ENCODE measurements around the gene CLSTN2. TPM values are rescaled to one million over a fixed set of nuclear protein-coding genes. Genes with fewer than 3 reads are reported as not detected.

Gene CLSTN2
- total and polyA plus RNA-seq, 2 of the 4 experiments (the other 2 are of a cell fraction) = under 0.01 to 0.07 TPM

- H4K91ac ChIP-seq (ENCODE audit: insufficient read depth, low read depth, low read length) = no peak overlapping the region
- H2BK5ac ChIP-seq (ENCODE audit: low read depth, low read length, poor library complexity, severe bottlenecking) = no peak overlapping the region
- BruUV-seq (replicated peaks) = no TSS peak
- H3K14ac ChIP-seq (replicated peaks; ENCODE audit: low read depth, low read length) = no peak overlapping the region
- in situ Hi-C loops (cut with MboI; ENCODE audit: low sequenced_read_pairs) (no loop called here), dilution Hi-C loops (cut with HindIII; ENCODE audit: low sequenced_read_pairs, unreplicated experiment) (no loop called here), intact Hi-C loops (cut with micrococcal nuclease) (no loop called here)
- H3K9ac ChIP-seq (ENCODE audit: low read depth, low read length) = no peak overlapping the region
- no peak overlapping the region for H4K5ac ChIP-seq (ENCODE audit: low read depth, low read length)
- no peak overlapping the region for H2BK15ac ChIP-seq (ENCODE audit: low read depth, low read length)
- no peak overlapping the region for H3K4ac ChIP-seq (ENCODE audit: low read depth, low read length)
- no peaks in the 10 kb centered on the region for H3K36me3 ChIP-seq (ENCODE audit: control insufficient read depth, insufficient read depth, low read length)
- no peaks in the 10 kb centered on the region for H3K27me3 ChIP-seq (ENCODE audit: control insufficient read depth, insufficient read depth, low read length)
- H3K79me1 ChIP-seq (ENCODE audit: low read depth in 1 of 2, low read length in 2 of 2) = no peaks in the 10 kb centered on the region
- no peaks in the 10 kb centered on the region; the same call in 1 of the 2 replicates for H3K9me3 ChIP-seq (ENCODE audit: control insufficient read depth, insufficient read depth, low read length)
- no peak overlapping the region for H2AFZ ChIP-seq (replicated peaks; ENCODE audit: low read length, poor library complexity)
- H3K18ac ChIP-seq (ENCODE audit: low read depth, low read length) = no peak overlapping the region
- no peak overlapping the region for H3K23ac ChIP-seq (ENCODE audit: low read depth, low read length)
- H3K56ac ChIP-seq (ENCODE audit: extremely low read depth, insufficient read depth, low read length) = no peak overlapping the region
- no peaks in the 10 kb centered on the region for H3K4me1 ChIP-seq (ENCODE audit: control insufficient read depth, insufficient read depth, low read length)
- H2BK20ac ChIP-seq (ENCODE audit: low read depth, low read length) = no peak overlapping the region
- H4K20me1 ChIP-seq (ENCODE audit: insufficient read depth, low read length) = no peaks in the 10 kb centered on the region
- H2BK120ac ChIP-seq (ENCODE audit: low read depth, low read length) = no peak overlapping the region
- ChIA-PET CTCF (no interaction called here), POLR2A (ENCODE audit: unreplicated experiment) (no interaction called here)
- H3K4me2 ChIP-seq (ENCODE audit: low read depth, low read length) = no peak overlapping the region
- no peak overlapping the region for H4K8ac ChIP-seq (ENCODE audit: low read depth in 2 of 2, low read length in 2 of 2)
- H2AK9ac ChIP-seq (replicated peaks; ENCODE audit: low read depth, low read length, poor library complexity) = no peak overlapping the region
- no peak overlapping the region for H2AK5ac ChIP-seq (ENCODE audit: low read depth, low read length)
- TF ChIP-seq MAFK (IDR thresholded peaks at IDR 0.05; ENCODE audit: low read depth, low read length) (no peak), USF2 (IDR thresholded peaks at IDR 0.05; ENCODE audit: low read depth, low read length) (no peak), MXI1 (IDR thresholded peaks at IDR 0.05; ENCODE audit: borderline replicate concordance, low read depth, low read length) (no peak), RFX5 (IDR thresholded peaks at IDR 0.05; ENCODE audit: low read depth, low read length) (no peak), ELK1 (IDR thresholded peaks at IDR 0.05; ENCODE audit: borderline replicate concordance, low read depth, low read length) (no peak), RAD21 (IDR thresholded peaks at IDR 0.05; ENCODE audit: low read length) (no peak), BHLHE40 (IDR thresholded peaks at IDR 0.05; ENCODE audit: low read depth, low read length) (no peak), FOS (IDR thresholded peaks at IDR 0.05; ENCODE audit: low read depth, low read length) (no peak), CEBPB (IDR thresholded peaks at IDR 0.05; ENCODE audit: low read depth, low read length) (no peak), SMC3 (IDR thresholded peaks at IDR 0.05; ENCODE audit: low read depth, low read length) (no peak), POLR2A (IDR thresholded peaks at IDR 0.05; ENCODE audit: low read depth, low read length) (no peak), RCOR1 (IDR thresholded peaks at IDR 0.05; ENCODE audit: insufficient replicate concordance, low read length) (no peak), MAZ (IDR thresholded peaks at IDR 0.05; ENCODE audit: borderline replicate concordance, low read depth, low read length) (no peak)
- no peak for DNase-seq
- H3K4me3 ChIP-seq (ENCODE audit: insufficient read depth, low read depth, low read length) = no peak overlapping the region
- ATAC-seq (ENCODE audit: low read depth) = no peak
- H3K9me1 ChIP-seq (ENCODE audit: insufficient read depth, low read length) = no peaks in the 10 kb centered on the region
- no peak overlapping the region for H3K27ac ChIP-seq (ENCODE audit: insufficient read depth, low read length)
- no CpG with 5 or more reads among the region's 2 CpGs for WGBS, 2 experiments (ENCODE audit: extremely low coverage in 2 of 2, insufficient read length in 1 of 2)
Observed at GRCh38 chr3:140403079-140403478, 468.1 kb downstream of the CLSTN2 start.

Measured in IMR-90 (cell line).